Measurements from ENCODE around the gene COX4I1. TPM values are rescaled to one million over a fixed set of nuclear protein-coding genes. Genes with fewer than 3 reads are reported as not detected.

COX4I1 gene
- total RNA-seq, result 349 and 463 TPM in 2 replicates

- DNase-seq (ENCODE audit: low read depth), result peak; percentile 78
Measured at GRCh38 chr16:85799497-85800320, at the start of gene COX4I1, which contains the start of gene EMC8. Gene COX4I1, plus strand, starts transcription at chr16:85799695. Its CDS starts 1,511 bp downstream, at chr16:85801206. Gene EMC8, minus strand, starts transcription at chr16:85799544. Its CDS starts 249 bp downstream, at chr16:85799295.

GRCh38 chr16:85749771-85750145 lies 49.7 kb upstream of the COX4I1 start:
- DNase-seq (ENCODE audit: low read depth), result no peak

GRCh38 chr16:85750146-85750826 lies 49.2 kb upstream of the COX4I1 start:
- no peak for DNase-seq (ENCODE audit: low read depth)

- DNase-seq (ENCODE audit: low read depth), result no peak
Measured at GRCh38 chr16:85750827-85751697, 48.4 kb upstream of the COX4I1 start, which contains the start of gene C16orf74. Gene C16orf74, minus strand, starts transcription at chr16:85751096. Its CDS starts 15,879 bp downstream, at chr16:85735217.

GRCh38 chr16:85751698-85752501 lies 47.6 kb upstream of the COX4I1 start:
- DNase-seq (ENCODE audit: low read depth), result no peak

GRCh38 chr16:85752511-85753420 lies 46.7 kb upstream of the COX4I1 start:
- no peak for DNase-seq (ENCODE audit: low read depth)

GRCh38 chr16:85753559-85753958 lies 45.9 kb upstream of the COX4I1 start:
- no peak for DNase-seq (ENCODE audit: low read depth)

- DNase-seq (ENCODE audit: low read depth), result no peak
Measured at GRCh38 chr16:85753976-85754375, 45.5 kb upstream of the COX4I1 start.

GRCh38 chr16:85754413-85754812 lies 45.1 kb upstream of the COX4I1 start:
- DNase-seq (ENCODE audit: low read depth), result no peak

- DNase-seq (ENCODE audit: low read depth), result no peak
Measured at GRCh38 chr16:85755929-85756768, 43.3 kb upstream of the COX4I1 start.

- DNase-seq (ENCODE audit: low read depth), result peak; percentile 34
Measured at GRCh38 chr16:85757341-85757822, 42.1 kb upstream of the COX4I1 start.

GRCh38 chr16:85759136-85759535 lies 40.4 kb upstream of the COX4I1 start:
- no peak for DNase-seq (ENCODE audit: low read depth)

- DNase-seq (ENCODE audit: low read depth), result no peak
Measured at GRCh38 chr16:85759631-85760419, 39.7 kb upstream of the COX4I1 start.

GRCh38 chr16:85761861-85762260 lies 37.6 kb upstream of the COX4I1 start:
- no peak for DNase-seq (ENCODE audit: low read depth)

- DNase-seq (ENCODE audit: low read depth), result no peak
Measured at GRCh38 chr16:85762970-85763369, 36.5 kb upstream of the COX4I1 start.

GRCh38 chr16:85763616-85764015 lies 35.9 kb upstream of the COX4I1 start:
- DNase-seq (ENCODE audit: low read depth), result no peak

GRCh38 chr16:85765211-85765610 lies 34.3 kb upstream of the COX4I1 start:
- no peak for DNase-seq (ENCODE audit: low read depth)

GRCh38 chr16:85765767-85766166 lies 33.7 kb upstream of the COX4I1 start:
- DNase-seq (ENCODE audit: low read depth), result no peak

Measured in renal cortical epithelial cell (primary cell).